Muscle of back (tissue), 11 donors: Measurements from ENCODE around the gene PATJ. TPM values are rescaled to one million over a fixed set of nuclear protein-coding genes. Genes with fewer than 3 reads are reported as not detected.
"Not testable (repeated sequence)": the region's sequence is repeated elsewhere in the genome, so short reads cannot be mapped to it uniquely, and the experiment has no call there.

Source experiments
- DNase-seq, 3 donors: peaks; one replicate each; pipeline versions ENCODE4 v3.0.0 to v3.0.0-alpha.2; 2013
- polyA plus RNA-seq, 10 donors: library from polyadenylated mRNA; unstranded; fragments of 120-200 nt; gene quantifications; one replicate each; pipeline ENCODE4 v1.2.1, GENCODE V29; 2013; ENCODE audit not compliant: insufficient read length in 10 of 10

The PATJ gene
- polyA plus RNA-seq, 10 donors = 1.9 to 4.7 (median 3.7) TPM

DNA sequence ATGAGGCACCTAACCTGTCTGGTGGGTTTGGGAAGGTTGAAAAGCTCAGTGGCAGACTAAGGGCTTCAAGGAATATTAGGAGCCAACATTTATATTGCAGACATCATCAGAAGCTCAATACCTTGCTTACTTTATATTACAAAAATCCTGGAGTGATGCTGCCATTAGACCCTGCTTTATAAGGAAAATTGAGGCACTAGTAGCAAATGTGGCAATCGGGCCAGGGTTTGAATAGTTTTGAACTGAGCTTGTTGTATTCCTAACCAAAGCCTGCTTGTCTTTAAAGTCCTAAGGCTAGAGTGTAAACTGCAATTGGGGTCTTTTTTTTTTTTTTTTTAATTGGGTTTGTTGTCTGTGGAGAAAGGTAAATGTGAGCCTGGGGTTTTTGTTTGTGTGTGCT lies 466.7 kb downstream of the PATJ start:
- no peak for DNase-seq

DNA sequence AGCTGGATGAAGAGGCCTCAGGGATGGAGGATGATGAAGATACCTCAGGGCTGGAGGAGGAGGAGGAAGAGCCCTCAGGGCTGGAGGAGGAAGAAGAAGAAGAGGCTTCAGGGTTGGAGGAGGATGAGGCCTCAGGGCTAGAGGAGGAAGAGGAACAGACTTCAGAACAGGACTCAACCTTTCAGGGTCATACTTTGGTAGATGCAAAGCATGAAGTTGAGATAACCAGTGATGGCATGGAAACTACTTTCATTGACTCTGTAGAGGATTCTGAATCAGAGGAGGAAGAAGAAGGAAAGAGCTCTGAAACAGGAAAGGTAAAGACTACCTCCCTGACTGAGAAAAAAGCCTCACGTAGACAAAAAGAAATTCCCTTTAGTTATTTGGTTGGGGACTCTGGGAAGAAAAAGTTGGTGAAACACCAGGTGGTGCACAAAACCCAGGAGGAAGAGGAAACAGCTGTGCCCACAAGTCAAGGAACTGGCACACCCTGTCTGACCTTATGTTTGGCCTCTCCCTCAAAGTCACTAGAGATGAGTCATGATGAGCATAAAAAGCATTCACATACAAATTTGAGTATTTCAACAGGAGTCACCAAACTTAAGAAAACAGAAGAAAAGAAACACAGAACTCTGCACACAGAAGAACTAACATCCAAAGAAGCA lies 467.8 kb downstream of the PATJ start:
- DNase-seq = no peak

DNA sequence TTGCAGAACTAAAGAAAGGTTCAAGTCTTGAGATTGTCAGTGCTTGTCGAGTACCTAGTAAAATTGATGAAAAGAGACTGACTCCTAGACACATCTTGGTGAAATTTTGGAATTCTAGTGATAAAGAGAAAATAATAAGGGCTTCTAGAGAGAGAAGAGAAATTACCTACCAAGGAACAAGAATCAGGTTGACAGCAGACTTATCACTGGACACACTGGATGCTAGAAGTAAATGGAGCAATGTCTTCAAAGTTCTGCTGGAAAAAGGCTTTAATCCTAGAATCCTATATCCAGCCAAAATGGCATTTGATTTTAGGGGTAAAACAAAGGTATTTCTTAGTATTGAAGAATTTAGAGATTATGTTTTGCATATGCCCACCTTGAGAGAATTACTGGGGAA lies 468.7 kb downstream of the PATJ start:
- DNase-seq = no peak

- DNase-seq = no peak
These were observed 470.1 kb downstream of the PATJ start for GRCh38 chr1:62212411-62212810.

GRCh38 chr1:62213075-62213914 lies 471.0 kb downstream of the PATJ start:
- DNase-seq = no peak

- no peak for DNase-seq
These were observed 476.3 kb downstream of the PATJ start for GRCh38 chr1:62218604-62219003.

DNA sequence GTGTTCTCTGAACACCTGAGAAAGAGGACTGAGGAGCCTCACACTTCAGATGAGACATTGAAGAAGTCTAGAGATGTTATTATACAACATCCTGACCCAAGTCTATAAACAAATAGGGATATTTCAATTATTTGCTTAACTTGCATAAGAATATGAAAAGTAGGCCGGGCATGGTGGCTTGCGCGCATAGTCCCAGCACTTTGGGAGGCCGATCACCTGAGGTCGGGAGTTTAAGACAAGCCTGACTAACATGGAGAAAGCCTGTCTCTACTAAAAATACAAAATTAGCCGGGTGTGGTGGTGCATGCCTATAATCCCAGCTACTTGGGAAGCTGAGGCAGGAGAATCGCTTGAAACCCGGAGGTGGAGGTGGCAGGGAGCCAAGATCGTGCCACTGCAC lies 478.2 kb downstream of the PATJ start:
- DNase-seq = not testable (repeated sequence)

DNA sequence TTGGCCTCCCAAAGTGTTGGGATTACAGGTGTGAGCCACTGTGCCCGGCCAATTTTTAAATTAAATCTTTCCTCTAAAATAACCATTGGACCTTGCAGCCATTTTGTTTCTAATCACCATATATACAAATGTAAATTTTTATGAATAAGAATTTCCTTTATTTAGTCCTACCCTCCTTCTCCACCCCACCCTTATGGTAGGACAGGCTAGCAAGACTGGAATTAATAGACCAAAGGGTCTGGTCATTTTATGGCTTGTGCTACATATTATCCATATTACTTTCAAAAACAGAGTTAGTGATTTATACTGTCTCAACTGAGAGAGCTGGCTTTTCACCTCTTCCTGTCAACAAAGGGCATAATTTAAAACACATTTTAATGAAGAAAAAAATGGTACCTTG lies 478.9 kb downstream of the PATJ start:
- no peak for DNase-seq

GRCh38 chr1:62222321-62222720 lies 480.0 kb downstream of the PATJ start:
- DNase-seq = no peak

DNA sequence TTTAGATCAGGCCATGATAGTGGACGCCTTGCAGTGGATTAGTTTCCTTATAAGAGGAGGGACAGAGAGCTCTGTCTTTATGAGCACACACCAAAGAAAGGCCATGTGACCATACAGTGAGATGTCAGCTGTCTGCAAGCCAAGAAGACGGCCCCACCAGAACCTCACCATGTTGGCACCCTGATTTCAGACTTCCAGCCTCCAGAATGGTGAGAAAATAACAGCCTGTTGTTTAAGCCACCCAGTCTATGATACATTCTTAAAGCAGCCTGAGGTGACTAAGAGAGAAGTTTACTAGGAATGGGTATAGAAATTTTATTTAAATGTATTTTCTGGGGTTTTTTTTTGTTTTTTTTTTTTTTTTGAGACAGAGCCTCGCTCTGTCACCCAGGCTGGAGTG lies 481.9 kb downstream of the PATJ start:
- no peak for DNase-seq

DNA sequence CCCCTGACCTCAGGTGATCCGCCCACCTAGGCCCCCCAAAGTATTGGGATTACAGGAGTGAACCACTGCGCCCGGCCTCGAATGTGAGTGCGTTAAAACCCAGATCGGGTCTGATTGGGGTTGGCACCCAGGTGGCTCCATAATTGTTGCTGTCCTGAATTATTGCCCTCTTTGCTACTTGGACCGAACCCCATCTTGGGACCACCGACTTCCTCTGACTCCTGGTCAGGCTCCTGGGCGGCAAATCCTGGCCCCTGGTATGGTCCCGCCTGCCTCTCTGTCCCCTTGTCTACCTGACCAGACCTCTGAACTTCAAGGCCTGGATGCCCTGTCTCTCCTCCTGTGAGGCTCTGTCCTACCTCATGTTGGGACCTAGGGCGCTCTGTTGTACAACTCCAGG lies 485.2 kb downstream of the PATJ start:
- no peak for DNase-seq

Other genes starting within 250 kb of the PATJ start
- 10 to 100 TPM; 51.7 to 65.5 (median 56.3) TPM for gene TM2D1, start 17.3 kb upstream of the PATJ start, polyA plus RNA-seq